Dermis blood vessel endothelial cell (primary cell): ENCODE results near the gene RALBP1. TPM values are rescaled to one million over a fixed set of nuclear protein-coding genes. Genes with fewer than 3 reads are reported as not detected.
A peak's percentile ranks its signal among the peaks of the same experiment; 100 is the strongest.
"Not testable (repeated sequence)": the region's sequence is repeated elsewhere in the genome, so short reads cannot be mapped to it uniquely, and the experiment has no call there.

Experiments used
- DNase-seq: peaks from one replicate; pipeline ENCODE4 v3.0.0; 2010
- total RNA-seq: library from RNA; depleted of rRNA; stranded (reverse); fragments of >200 nt; gene quantifications from 2 replicates; pipeline ENCODE4 v1.2.3, GENCODE V29; 2014

RALBP1 gene
- total RNA-seq, result 99.9 and 120 TPM in 2 replicates

DNA sequence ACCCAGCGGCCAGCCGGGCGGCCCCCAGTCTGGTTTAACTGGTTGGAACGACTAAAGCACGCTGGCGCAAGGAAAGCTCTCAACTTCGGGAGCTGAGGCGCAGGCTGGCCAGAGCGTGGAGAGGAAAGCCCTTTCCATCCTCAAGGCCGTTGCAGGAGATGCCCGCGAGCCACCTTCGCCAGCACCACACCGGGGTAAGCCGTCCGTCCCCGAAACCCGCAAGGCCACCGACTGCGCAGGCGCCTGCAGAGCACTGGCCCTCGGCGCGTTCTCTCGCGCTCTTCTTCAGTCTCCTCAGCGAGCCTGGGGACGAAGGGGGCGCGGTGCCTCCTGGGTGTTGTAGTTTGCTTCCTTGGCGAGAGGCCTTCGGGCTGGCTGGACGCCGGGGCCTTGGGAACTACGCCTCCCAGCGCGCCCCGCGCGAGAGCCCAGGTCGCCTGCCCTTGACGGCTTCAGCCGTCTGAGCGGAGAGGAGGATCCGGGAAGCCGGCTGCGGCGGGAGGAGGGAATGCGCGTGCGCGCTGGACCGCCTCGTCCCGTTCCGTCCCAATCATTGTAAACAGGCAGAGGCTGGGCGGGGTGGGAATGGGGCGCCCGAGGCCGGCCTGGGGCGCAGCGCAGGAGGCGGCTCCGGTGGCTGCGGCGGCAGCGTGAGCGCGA lies at the start of gene RALBP1:
RALBP1 (plus strand) TSS at position 531 of the 660 bp plus-strand sequence. CDS start 37,533 bp downstream, outside the sequence.
- peak; percentile 100 for DNase-seq

- no peak for DNase-seq
These were observed 48.6 kb upstream of the RALBP1 start for GRCh38 chr18:9426753-9427152.

GRCh38 chr18:9428301-9428706 lies 47.0 kb upstream of the RALBP1 start:
- DNase-seq, result peak; percentile 20

GRCh38 chr18:9428862-9429661 lies 46.3 kb upstream of the RALBP1 start:
- DNase-seq, result no peak

- DNase-seq, result no peak
These were observed 45.7 kb upstream of the RALBP1 start for GRCh38 chr18:9429662-9429993.

DNA sequence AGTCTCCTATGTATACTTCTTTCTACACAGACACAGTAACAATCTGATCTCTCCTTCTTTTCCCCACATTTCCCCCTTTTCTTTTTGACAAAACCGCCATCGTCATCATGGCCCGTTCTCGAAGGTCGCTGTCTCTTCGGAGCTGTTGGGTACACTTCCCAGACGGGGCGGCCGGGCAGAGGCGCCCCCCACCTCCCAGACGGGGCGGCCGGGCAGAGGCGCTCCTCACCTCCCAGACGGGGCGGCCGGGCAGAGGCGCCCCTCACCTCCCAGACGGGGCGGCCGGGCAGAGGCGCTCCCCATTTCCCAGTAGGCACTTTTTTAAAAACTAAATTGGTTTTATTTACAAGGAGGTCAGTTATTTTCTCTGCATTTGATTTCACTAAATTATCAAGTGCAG lies 45.0 kb upstream of the RALBP1 start:
- DNase-seq, result not testable (repeated sequence)

GRCh38 chr18:9431296-9431695 lies 44.0 kb upstream of the RALBP1 start:
- DNase-seq, result no peak

DNA sequence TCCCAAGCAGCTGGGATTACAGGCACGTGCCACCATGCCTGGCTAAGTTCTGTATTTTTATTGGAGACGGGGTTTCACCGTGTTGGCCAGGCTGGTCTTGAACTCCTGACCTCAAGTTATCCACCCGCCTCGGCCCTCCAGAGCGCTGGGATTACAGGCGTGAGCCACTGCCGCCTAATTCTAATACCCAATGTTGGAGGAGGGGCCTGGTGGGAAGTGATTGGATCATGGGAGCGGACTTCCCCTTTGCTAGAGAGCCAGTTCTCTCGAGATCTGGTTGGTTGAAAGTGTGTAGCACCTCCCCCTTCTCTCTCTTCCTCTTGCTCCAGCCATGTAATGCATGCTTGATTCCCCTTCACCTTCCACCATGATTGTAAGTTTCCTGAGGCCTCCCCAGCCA lies 42.2 kb upstream of the RALBP1 start:
- not testable (repeated sequence) for DNase-seq

DNA sequence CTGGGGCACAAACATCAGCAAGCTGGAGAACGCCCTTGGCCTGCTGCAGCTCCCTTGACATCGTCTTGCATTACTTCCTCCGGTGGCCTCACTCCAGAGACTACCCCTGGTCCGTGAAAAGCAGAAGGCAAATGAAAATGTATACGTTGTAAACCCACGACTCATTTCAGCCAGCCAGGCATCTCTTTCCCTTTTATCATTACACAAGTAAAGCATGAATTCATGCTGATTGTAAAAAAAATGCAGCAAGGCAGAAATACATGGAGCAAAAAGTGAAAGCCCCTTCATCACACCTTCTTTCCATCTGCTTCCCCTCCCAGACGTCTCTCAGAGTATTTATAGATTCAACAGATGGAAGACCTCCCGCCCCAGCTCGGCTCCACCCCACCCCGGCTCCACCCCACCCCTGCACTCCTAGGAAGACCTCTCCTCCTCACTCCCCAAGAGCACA lies 41.6 kb upstream of the RALBP1 start:
- no peak for DNase-seq

DNA sequence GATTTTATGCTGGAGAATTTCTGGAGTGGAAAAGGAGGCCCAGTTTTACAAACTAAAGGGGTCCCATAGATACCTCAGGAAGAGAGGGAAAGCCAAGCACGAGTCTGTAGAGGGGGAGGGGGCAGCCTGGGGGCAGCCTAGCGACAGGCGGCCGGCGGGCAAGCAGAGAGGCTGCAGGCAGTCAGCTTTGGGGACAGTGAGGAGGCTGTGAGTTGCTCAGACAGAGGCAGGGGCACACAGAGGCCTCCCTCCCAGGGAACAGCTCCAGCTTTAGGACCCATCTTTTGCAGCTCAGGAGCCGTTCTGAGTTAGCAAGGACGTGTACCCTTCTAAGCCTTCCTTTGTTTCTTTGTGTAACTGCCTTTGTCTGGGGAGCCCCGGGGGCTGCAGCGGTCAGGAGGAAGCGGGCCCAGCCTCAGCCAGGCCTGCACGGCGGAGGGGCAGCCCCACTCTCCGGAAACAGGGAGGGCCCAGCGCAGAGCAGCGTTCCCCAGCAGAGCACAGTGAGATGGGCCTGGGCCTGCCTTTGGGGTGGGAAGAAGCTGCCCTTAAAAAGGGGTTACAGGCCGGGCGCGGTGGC lies 41.1 kb upstream of the RALBP1 start:
- no peak for DNase-seq

- no peak for DNase-seq
These were observed 40.3 kb upstream of the RALBP1 start for GRCh38 chr18:9435041-9435440.

GRCh38 chr18:9436206-9436929 lies 38.9 kb upstream of the RALBP1 start:
- no peak for DNase-seq

- peak; percentile 50 for DNase-seq
These were observed 38.3 kb upstream of the RALBP1 start for GRCh38 chr18:9437021-9437437.

DNA sequence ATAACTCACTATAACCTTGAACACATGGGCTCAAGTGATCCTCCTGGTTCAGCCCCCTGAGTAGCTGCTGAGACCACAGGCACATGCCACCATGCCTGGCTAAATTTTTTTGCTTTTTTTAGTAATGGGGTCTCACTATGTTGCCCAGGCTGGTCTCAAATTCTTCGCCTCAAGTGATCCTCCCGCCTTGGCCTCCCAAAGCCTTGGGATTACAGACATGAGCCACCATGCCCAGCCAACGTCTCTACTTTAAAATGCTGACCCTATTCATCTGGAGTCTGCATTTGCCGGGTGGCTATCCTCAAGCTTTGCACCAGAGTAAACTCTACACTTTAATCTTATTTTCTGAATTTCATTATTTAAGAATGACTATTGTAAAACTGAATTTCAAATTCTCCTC lies 37.6 kb upstream of the RALBP1 start:
- DNase-seq, result no peak

DNA sequence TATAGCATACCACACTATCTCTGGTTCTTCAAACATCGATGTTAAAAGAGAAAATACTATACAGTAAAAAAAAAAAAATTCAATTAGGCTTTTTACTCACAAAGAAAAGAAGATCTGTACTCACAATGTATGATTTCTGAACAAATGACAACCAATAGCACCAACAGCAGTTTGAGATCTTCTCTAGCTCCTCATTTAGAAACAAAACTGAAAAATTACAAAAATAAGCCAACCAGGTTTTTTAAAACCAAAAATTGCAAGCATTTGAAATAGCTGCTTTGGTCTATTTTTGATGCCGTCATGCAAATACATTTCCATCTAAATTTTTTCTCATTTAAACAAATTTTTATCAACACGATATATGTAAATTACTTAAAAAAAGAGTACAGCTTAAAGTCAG lies 34.3 kb upstream of the RALBP1 start:
- DNase-seq, result no peak

- no peak for DNase-seq
These were observed 30.8 kb upstream of the RALBP1 start for GRCh38 chr18:9444549-9444948.

DNA sequence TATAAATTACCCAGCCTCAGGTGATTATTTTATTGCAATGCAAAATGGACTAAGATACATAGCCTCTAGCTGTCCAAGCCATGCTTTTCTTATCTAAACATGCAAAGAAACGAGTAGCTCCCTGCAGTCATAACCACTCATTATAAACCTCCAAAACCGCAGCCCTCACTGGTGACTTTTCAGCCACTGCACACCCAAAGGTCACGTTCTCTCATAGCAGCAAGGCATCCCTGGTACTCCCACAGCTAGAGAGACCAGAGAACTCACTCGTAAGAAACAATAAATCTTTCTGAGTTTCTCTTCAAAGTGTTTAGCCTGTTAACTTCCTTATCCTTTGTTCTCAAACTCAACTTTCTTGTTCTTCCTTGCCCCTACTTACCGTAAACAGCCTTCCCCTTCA lies 28.5 kb upstream of the RALBP1 start:
- no peak for DNase-seq

- no peak for DNase-seq
These were observed 28.0 kb upstream of the RALBP1 start for GRCh38 chr18:9447334-9447733.

GRCh38 chr18:9449600-9450414 lies 25.5 kb upstream of the RALBP1 start:
- DNase-seq, result no peak

- DNase-seq, result not testable (repeated sequence)
These were observed 24.4 kb upstream of the RALBP1 start for GRCh38 chr18:9450920-9451319.

- DNase-seq, result no peak
These were observed 22.0 kb upstream of the RALBP1 start for GRCh38 chr18:9453283-9453682.

DNA sequence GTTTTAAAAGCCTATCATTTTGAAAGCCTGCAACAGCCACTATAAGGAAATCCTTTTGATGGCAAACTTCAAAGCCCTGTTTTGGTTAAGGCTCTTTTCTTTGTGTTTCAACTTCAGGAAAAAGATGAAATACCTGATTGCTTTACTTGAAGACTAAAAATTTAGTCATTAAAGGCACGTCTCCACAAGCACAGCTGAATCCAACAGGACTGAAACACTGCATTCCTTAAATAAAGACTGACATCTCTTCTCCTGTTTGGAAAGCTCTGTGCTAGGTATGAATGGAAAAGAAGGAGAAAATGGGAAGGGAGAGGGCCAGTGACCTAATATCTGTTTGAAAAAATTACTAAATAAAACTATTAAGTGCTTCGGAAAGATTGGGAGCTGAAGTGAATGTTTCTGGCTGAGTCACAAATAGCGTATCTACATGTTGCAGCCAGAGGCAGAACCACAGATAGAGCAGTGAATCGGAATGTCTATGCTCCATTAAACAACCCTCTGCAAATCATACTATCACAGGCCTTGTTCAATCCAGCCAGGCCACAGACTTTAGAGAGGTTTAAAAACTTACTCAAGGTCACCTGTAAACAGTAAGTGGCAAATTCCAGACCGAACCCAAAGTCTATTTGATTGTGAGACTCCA lies 21.1 kb upstream of the RALBP1 start:
- DNase-seq, result no peak
